ENCODE measurements around the gene GAD1.

GAD1 gene

DNA sequence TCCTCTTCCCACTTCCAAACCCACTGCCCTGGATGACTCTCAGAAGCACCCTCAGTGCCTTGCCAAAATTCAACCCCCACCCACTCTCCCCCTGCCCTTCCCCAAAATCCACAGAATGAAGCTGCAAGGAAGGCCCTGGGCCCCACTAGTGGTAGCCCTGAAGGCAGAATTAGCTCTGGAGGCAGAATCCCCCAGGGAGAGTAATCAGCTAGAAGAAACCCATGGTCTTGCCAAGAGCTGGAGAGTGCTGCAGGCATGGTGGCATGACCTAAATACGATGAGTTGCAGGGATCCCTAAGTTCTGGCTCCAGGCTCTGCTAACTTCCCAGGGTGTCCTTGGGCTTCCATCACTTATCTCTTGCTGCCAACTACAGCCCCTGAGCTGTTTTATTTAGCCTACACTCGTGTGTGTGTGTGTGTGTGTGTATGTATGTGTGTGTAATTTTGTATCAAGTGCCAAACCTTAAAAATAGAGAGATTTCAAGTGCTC, 7.9 kb downstream of the GAD1 start:
- TF ChIP-seq, protein P1, sequence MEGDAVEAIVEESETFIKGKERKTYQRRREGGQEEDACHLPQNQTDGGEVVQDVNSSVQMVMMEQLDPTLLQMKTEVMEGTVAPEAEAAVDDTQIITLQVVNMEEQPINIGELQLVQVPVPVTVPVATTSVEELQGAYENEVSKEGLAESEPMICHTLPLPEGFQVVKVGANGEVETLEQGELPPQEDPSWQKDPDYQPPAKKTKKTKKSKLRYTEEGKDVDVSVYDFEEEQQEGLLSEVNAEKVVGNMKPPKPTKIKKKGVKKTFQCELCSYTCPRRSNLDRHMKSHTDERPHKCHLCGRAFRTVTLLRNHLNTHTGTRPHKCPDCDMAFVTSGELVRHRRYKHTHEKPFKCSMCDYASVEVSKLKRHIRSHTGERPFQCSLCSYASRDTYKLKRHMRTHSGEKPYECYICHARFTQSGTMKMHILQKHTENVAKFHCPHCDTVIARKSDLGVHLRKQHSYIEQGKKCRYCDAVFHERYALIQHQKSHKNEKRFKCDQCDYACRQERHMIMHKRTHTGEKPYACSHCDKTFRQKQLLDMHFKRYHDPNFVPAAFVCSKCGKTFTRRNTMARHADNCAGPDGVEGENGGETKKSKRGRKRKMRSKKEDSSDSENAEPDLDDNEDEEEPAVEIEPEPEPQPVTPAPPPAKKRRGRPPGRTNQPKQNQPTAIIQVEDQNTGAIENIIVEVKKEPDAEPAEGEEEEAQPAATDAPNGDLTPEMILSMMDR (IDR thresholded peaks at IDR 0.05), result no peak

DNA sequence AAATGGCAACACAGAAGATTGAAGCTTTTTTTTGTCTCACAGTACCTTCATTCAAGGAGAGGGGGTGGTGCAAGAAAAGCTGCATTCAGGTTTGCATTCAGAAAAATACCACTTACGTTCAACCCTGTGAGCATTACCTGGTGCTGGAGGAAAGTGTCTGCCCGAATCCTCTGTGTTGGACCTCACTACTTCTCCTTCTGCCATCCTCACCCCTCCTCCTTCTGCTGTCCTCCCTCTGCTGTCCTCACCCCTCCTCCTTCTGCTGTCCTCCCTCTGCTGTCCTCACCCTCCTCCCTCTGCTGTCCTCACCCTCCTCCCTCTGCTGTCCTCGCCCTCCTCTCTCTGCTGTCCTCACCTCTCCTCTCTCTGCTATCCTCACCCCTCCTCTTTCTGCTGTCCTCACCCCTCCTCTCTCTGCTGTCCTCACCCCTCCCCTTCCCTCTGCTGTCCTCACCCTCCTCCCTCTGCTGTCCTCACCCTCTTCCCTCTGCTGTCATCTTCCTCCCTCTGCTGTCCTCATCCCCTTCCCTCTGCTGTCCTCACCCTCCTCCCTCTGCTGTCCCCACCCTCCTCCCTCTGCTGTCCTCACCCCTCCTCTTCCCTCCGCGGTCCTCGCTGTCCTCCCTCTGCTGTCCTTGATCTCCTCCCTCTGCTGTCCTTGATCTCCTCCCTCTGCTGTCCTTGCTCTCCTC, 11.3 kb downstream of the GAD1 start:
- TF ChIP-seq, protein P1 (IDR thresholded peaks at IDR 0.05), result no peak

DNA sequence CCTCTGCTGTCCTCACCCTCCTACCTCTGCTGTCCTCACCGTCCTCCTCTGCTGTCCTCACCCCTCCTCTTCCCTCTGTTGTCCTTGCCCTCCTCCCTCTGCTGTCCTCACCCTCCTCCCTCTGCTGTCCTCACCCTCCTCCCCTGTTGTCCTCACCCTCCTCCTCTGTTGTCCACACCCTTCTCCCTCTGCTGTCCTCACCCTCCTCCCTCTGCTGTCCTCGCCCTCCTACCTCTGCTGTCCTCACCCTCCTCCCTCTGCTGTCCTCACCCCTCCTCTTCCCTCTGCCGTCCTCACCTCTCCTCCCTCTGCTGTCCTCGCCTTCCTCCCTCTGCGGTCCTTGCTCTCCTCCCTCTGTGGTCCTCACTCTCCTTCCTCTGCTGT, 11.8 kb downstream of the GAD1 start:
- TF ChIP-seq, protein P1 (IDR thresholded peaks at IDR 0.05), result no peak

DNA sequence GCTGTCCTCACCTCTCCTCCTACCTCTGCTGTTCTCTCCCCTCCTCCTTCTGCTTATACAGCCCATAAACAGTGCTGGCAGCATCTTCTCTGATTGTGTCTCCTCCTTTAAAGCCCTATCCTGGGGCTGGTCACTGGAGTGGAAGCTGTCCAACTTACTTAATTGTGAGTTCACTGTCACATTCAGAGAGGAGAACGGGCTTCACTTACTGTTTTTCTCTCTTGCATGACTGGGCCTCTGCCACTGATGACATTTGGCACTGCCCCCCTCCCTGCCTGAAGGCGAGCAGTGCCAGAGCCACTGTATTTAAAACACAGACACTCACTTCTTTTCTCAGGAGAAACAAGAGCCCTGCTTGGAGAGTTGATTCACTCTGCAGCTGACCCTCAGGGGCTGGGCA, 12.3 kb downstream of the GAD1 start:
- TF ChIP-seq, protein P1 (IDR thresholded peaks at IDR 0.05), result no peak

DNA sequence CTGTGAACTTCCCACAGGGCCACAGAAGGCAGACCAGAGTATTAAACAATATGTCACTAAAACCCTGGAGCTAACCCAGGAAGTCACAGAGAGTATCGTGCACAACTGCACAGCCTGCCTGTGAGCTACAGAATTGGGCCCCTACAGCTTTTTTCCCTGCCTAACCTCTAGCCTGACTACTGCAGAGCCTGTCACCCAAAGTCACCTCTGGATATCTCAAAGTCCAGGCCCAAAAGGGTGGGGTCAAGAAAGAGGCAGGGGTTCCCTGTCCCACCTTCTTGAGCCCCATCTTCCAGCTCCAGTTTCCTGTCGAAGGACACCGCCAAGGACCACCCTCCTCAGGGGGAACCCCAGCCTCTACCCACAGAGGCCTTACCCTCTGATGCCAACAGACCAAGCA, 13.5 kb downstream of the GAD1 start:
- TF ChIP-seq, protein P1 (IDR thresholded peaks at IDR 0.05), result no peak

DNA sequence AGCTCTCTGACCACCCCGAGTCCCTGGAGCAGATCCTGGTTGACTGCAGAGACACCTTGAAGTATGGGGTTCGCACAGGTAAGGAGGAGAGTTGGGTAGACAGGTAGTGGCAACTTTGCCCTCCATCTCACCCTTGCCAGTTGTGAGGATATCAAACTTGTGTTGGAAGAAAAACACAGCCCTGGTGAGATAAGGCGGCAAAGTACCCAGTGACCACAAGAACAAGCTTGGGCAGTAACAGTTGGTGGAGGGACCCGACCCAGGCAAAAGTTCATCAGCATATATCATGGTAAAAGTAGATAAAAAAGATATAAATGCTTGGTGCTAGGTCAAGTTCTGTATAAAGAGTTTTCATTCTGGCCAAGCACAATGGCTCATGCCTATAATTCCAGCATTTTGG, 14.4 kb downstream of the GAD1 start:
- TF ChIP-seq, protein P1 (IDR thresholded peaks at IDR 0.05), result no peak

DNA sequence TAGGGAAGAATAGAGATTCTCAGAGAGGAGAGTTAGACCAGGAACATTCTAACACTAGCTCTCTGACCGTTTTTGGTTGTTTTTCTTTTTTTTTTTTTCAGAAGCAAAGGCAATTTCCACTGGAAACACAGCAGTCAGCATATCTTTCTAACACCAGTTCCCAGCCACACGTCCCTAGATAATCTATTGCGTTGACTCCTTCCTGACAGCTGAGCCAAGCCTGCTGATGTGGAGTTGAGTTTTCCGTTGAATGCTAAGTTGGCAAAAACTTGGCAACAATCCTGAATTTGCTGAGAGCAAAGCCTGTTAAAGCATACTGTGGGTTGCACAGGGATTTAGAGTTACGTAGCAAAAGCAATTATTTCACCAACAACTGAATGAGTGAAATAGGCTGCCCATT, 19.3 kb downstream of the GAD1 start:
- TF ChIP-seq, protein P1 (IDR thresholded peaks at IDR 0.05), result no peak
